LNCaP clone FGC (cell line): ENCODE data around the gene SRSF7.
"Not testable (repeated sequence)": the region's sequence is repeated elsewhere in the genome, so short reads cannot be mapped to it uniquely, and the experiment has no call there.

Experiments
- DNase-seq: peaks from one replicate; pipeline ENCODE4 v3.0.0-alpha.2; 2011; ENCODE audit warnings: low read depth
- H3K4me3 ChIP-seq: 2 replicates; pipeline ENCODE4 v1.5.1; 2011; ENCODE audit warnings: mild to moderate bottlenecking, low read depth, low read length, control low read depth
- CTCF ChIP-seq: IDR thresholded peaks from 2 replicates; pipeline ENCODE4 v1.5.1; 2012; ENCODE audit warnings: mild to moderate bottlenecking; ENCODE audit not compliant: control insufficient read depth, insufficient read depth; ENCODE audit errors: extremely low read depth

Gene SRSF7

GRCh38 chr2:38712871-38713270 is 38.3 kb downstream of the SRSF7 start:
- TF ChIP-seq CTCF: no peak
- H3K4me3 ChIP-seq: no peak overlapping the region
- no peak for DNase-seq

GRCh38 chr2:38712413-38712812 is 38.7 kb downstream of the SRSF7 start:
- no peak overlapping the region for H3K4me3 ChIP-seq
- no peak for DNase-seq
- TF ChIP-seq CTCF: no peak

- H3K4me3 ChIP-seq: no peak overlapping the region
Observed at GRCh38 chr2:38711558-38711957, 39.6 kb downstream of the SRSF7 start.

GRCh38 chr2:38709567-38710194 is 41.5 kb downstream of the SRSF7 start:
- no peak for TF ChIP-seq CTCF
- H3K4me3 ChIP-seq: no peak overlapping the region
- no peak for DNase-seq

More at GRCh38 chr2:38711558-38711957, 39.6 kb downstream of the SRSF7 start:
- TF ChIP-seq CTCF: no peak
- DNase-seq: no peak

GRCh38 chr2:38708900-38709566 is 42.1 kb downstream of the SRSF7 start:
- no peak overlapping the region for H3K4me3 ChIP-seq
- no peak for TF ChIP-seq CTCF
- no peak for DNase-seq

- DNase-seq, H3K4me3 ChIP-seq: not testable (repeated sequence)
Observed at GRCh38 chr2:38708491-38708890, 42.7 kb downstream of the SRSF7 start.

- no peak overlapping the region for H3K4me3 ChIP-seq
- DNase-seq: no peak
- no peak for TF ChIP-seq CTCF
Observed at GRCh38 chr2:38706846-38707345, 44.3 kb downstream of the SRSF7 start.
